Activated CD4-positive, alpha-beta T cell treated with anti-CD3 and anti-CD28 coated beads, Interleukin-2, amount 50 U/mL, for 16 hours (primary cell): Measurements from ENCODE around the gene NYAP2.

Experiments used
- DNase-seq: peaks from one replicate; pipeline ENCODE4 v3.0.0-alpha.2; 2020

Gene NYAP2

GRCh38 chr2:225399504-225399903 is at the start of gene NYAP2:
Gene NYAP2, plus strand, starts transcription at chr2:225399710. Its CDS starts 9,171 bp downstream, at chr2:225408881.
- no peak for DNase-seq

GRCh38 chr2:225353579-225354085 is 45.9 kb upstream of the NYAP2 start:
- no peak for DNase-seq

- no peak for DNase-seq
Observed at GRCh38 chr2:225354281-225354774, 45.2 kb upstream of the NYAP2 start.

GRCh38 chr2:225355788-225356187 is 43.7 kb upstream of the NYAP2 start:
- DNase-seq: no peak

GRCh38 chr2:225366731-225367130 is 32.8 kb upstream of the NYAP2 start:
- DNase-seq: no peak

GRCh38 chr2:225367482-225367881 is 32.0 kb upstream of the NYAP2 start:
- no peak for DNase-seq

GRCh38 chr2:225378984-225379383 is 20.5 kb upstream of the NYAP2 start:
- no peak for DNase-seq

GRCh38 chr2:225379856-225380255 is 19.7 kb upstream of the NYAP2 start:
- DNase-seq: no peak

GRCh38 chr2:225381609-225382008 is 17.9 kb upstream of the NYAP2 start:
- no peak for DNase-seq

- no peak for DNase-seq
Observed at GRCh38 chr2:225398372-225398771, 1.1 kb upstream of the NYAP2 start.

- peak; percentile 4 for DNase-seq
Observed at GRCh38 chr2:225400060-225400511, 576 bp downstream of the NYAP2 start.

- DNase-seq: no peak
Observed at GRCh38 chr2:225400546-225401400, 1.3 kb downstream of the NYAP2 start.

GRCh38 chr2:225402210-225402776 is 2.8 kb downstream of the NYAP2 start:
- no peak for DNase-seq

- no peak for DNase-seq
Observed at GRCh38 chr2:225411452-225411851, 11.9 kb downstream of the NYAP2 start.

GRCh38 chr2:225413786-225414185 is 14.3 kb downstream of the NYAP2 start:
- no peak for DNase-seq

GRCh38 chr2:225414902-225415301 is 15.4 kb downstream of the NYAP2 start:
- DNase-seq: no peak

GRCh38 chr2:225415341-225415740 is 15.8 kb downstream of the NYAP2 start:
- no peak for DNase-seq

GRCh38 chr2:225415792-225416191 is 16.3 kb downstream of the NYAP2 start:
- no peak for DNase-seq

GRCh38 chr2:225416616-225417367 is 17.3 kb downstream of the NYAP2 start:
- no peak for DNase-seq

GRCh38 chr2:225419033-225419432 is 19.5 kb downstream of the NYAP2 start:
- no peak for DNase-seq

- DNase-seq: no peak
Observed at GRCh38 chr2:225422145-225422544, 22.6 kb downstream of the NYAP2 start.

- DNase-seq: no peak
Observed at GRCh38 chr2:225425284-225425683, 25.8 kb downstream of the NYAP2 start.

- no peak for DNase-seq
Observed at GRCh38 chr2:225428360-225428759, 28.9 kb downstream of the NYAP2 start.
